HCEC 1CT (cell line): Measurements from ENCODE around the gene IFITM5.
A peak's percentile ranks its signal among the peaks of the same experiment; 100 is the strongest.
"Not testable (repeated sequence)": the region's sequence is repeated elsewhere in the genome, so short reads cannot be mapped to it uniquely, and the experiment has no call there.

ENCODE experiments used
- DNase-seq: peaks from one replicate; pipeline ENCODE4 v3.0.0-alpha.2; 2017

IFITM5 gene

DNA sequence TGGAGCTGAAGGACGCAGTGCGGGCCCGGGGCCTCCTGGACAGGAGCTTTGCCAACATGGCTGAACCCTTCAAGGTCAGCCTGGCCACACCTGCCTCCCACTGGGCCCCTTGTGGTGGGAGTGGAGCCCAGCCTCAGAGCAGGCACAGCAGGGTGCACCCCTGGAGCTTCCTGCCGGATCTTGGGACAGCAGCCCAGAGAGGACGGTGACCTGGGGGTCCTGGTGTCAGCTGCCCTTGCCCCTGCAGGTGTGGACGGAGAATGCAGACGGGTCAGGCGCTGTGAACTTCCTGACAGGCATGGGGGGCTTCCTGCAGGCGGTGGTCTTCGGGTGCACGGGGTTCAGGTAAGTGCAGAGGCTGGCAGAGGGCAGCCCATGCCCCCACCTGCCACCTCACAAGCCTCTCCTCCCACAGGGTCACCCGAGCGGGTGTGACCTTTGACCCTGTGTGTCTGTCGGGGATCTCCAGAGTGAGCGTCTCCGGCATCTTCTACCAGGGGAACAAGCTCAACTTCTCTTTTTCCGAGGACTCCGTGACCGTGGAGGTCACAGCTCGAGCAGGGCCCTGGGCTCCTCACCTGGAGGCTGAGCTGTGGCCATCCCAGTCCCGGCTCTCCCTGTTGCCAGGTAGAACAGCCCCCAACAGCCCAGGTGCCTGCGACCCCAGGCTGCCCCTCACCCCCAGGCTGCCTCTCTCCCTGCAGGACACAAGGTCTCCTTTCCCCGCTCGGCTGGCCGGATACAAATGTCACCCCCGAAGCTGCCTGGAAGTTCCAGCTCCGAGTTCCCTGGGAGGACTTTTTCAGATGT is 5.3 kb downstream of the IFITM5 start:
- no peak for DNase-seq

GRCh38 chr11:293271-293851 is 6.0 kb downstream of the IFITM5 start:
- DNase-seq, result no peak

GRCh38 chr11:292211-293121 is 6.9 kb downstream of the IFITM5 start:
- no peak for DNase-seq

DNA sequence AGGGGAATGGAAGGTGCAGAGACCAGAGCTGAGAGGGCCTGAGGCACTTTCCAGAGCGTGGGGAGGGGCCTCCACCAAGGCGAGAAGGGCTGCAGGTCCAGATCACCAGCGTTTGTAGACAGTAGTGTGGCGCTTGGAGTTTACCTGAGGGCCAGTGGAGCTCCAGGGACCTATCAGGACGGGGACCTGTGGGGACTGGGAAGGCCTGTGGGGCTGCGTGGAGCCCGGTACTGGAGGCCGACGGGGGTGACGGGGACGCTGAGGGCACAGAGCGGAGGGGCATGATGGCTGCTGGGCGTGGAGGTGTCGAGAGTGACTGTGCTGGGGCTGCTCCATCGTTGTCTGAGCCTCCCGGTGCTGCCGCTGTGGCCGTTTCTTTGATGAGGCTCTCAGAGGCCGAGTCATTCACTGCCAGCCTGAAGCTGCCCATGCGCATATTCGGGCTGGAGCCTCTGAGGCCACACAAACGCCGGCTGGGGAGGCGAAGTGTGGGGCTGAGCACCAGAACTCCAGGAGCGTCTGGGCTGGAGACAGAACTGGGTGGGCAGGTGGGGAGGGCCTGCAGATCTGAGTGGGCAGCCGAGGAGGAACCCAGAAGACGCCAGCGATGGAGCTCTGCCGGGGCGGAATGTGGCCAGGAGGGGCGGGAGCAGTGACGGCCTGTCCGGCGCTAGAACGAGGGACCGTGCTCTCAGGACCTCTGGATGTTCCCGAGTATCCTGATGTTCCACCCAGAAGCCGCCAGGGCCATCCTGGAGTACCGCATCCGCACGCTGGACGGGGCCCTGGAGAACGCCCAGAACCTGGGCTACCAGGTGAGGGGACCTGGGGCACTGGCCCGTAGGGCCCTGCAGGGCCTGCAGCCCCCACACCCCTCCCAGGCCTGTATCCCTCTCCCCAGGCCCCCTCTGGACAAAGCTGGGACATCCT is 7.8 kb downstream of the IFITM5 start:
- DNase-seq, result no peak

DNA sequence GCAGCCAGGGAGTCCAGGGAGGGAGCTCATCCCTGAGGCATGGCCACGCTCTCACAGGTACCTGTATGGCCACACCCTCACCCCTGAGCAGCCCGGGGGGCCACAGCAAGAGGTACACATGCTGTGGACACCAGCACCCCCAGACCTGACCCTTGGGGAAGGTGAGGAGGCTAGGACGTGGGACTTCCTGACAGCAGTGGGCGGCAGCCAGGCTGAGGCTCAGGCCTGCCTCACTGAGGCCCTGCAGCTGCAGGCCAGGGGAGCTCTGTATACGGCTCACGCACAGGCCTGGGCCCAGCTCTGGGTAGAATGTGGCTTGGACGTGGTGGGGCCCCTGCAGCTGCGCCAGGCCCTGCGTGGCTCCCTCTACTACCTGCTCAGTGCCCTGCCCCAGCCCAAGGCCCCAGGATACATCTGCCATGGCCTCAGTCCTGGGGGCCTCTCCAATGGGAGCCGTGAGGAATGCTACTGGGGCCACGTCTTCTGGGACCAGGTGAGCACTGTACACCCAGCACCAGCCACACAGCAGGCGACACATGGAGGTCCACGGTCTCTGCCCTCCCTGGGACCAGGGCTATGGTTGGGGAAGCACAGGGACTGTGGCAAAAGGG is 8.6 kb downstream of the IFITM5 start:
- DNase-seq, result no peak

DNA sequence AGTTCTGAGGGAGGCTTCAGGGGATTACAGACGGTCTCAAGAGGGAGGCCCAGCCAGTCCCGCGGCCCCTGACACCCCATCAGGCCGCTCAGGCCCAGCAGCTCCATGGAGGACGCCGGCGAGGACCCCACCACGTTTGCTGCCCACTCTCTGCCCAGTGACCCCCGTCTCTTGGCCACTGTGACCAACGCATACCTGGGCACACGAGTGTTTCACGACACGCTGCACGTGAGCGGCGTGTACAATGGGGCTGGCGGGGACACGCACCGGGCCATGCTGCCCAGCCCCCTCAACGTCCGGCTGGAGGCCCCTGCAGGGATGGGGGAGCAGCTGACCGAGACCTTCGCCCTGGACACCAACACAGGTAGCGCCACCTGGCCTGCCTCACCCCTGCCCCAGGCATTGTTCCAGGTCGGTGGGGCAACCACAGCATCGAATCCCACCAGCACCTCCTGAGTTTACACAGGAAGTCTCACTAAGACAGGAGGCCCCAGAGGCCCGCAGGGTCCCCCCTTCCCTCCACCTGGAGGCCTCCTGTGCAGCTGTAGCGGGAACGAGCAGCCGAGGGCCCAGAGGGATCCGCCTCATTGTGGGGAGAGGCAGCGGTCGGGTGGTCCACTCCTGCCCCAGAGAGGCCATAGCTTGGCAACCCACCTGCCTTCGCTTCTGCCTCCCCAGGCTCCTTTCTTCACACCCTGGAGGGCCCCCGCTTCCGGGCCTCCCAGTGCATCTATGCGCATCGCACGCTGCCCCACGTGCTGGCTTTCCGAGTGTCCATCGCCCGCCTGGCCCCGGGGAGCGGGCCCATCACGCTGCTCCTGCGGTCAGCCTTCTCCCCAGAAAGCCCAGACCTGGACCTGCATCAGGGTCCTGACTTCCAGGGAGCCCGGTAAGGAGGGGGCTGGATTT is 9.4 kb downstream of the IFITM5 start:
- no peak for DNase-seq

GRCh38 chr11:289398-289711 is 10.0 kb downstream of the IFITM5 start:
- DNase-seq, result no peak

GRCh38 chr11:288478-289397 is 10.6 kb downstream of the IFITM5 start, which contains the start of gene PGGHG:
PGGHG (plus strand) TSS chr11:289126; CDS start chr11:289817, 691 bp downstream.
- DNase-seq, result peak; percentile 34

DNA sequence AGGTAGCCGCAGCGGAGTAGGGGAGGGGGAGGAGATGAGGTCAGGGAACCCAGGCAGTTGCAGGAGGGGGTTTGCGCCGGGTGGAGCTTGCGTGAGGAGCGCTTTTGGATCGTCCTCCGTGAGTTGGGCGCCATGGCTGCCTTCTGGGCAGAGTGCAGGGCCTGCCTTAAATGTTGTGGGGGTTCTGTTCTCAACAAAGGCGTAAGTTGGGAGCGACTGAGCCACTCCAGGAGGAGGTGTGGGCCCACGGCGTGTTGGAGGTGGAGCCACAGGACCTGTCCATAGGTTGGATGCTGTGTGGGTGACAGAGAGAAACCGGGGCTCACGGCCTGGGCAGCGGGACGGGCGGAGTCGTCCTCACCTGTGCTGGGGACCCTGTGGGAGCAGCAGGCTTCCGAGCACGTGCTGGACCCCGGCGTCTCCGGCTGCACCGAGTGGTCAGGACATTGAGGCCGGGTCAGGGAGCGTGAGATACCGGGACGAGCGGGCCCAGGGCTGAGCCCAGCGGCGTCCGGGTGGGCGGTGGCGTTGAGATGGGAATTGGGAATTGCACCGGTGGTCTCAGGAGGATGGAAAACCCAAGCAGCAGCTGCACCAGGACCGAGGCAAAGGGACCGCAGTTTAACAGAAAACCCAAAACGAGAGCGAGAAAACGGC is 11.4 kb downstream of the IFITM5 start:
- no peak for DNase-seq

GRCh38 chr11:286977-287820 is 12.1 kb downstream of the IFITM5 start:
- DNase-seq, result not testable (repeated sequence)

GRCh38 chr11:285894-286220 is 13.5 kb downstream of the IFITM5 start:
- no peak for DNase-seq

- DNase-seq, result no peak
Observed at GRCh38 chr11:285021-285893, 14.1 kb downstream of the IFITM5 start.

DNA sequence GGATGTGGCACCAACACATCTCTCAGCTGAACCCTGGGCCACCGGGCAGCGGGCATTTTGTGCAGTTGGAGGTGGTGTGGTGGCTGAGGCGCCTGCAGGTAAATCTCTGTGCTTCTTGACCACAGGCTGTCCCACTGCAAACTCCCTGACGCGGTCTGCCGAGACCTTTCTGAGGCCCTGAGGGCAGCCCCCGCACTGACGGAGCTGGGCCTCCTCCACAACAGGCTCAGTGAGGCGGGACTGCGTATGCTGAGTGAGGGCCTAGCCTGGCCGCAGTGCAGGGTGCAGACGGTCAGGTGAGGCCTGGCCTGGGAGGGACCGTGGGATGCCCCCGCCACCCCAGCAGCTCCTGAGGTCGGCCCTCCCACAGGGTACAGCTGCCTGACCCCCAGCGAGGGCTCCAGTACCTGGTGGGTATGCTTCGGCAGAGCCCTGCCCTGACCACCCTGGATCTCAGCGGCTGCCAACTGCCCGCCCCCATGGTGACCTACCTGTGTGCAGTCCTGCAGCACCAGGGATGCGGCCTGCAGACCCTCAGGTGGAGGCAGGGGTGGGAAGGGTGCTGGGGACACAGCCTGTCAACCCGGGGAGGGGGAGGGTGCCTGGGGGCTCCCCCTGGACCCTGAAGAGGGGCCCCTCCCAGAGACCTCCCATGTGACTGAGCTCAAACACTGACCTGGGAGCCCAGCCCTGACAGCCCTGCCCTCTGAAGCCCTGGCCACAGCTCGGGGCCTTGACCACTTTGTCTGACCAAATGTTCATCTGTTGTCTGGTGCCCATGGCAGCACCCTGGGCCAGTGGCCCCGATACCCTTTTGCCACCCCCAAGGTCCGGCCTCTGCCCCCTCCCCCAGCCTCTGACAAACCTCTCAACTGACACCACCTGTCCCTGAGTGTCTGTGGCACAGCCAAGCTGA is 15.0 kb downstream of the IFITM5 start:
- no peak for DNase-seq

GRCh38 chr11:283405-284104 is 15.8 kb downstream of the IFITM5 start:
- DNase-seq, result no peak

DNA sequence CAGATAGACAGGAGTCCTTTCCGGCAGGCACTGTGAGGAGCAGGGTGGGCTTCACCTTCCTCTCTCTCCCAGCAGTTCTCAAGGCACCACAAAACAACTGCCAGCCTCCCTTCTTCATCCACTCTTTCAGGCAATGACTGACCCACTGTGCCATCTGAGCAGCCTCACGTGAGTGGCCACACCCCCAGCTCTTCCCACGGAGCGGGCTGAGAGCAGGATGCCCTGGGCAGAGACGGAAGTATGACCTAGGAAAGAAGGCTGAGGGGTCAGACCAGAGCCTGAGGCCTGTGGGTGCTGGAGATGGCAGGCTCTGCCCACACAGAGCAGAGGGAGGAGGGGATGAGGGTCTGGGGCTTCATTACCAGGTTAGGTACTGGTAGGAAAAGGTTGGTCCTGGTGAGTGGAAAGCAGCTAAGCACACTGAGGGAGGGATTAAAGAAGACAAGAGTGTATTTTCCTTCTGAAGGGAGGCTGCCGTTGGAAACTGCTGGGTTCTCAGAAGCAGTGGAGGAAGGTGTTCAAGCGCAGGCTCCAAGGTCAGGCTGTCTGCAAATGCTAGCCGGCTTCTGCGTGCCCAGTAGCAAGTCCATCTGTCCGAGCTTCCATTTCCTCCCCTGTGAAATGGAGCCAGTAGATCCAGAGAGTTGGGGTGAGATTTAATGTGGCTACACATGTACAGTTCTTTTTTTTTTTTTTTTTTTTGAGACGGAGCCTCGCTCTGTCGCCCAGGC is 16.5 kb downstream of the IFITM5 start:
- no peak for DNase-seq
